Measurements from ENCODE around the gene CCN5.

The CCN5 gene

GRCh38 chr20:44770484-44771171 is 55.5 kb downstream of the CCN5 start:
- ATAC-seq (replicated peaks) (no peak), DNase-seq (no peak)
- H3K9me3 Mint-ChIP-seq, result no peaks in the 10 kb centered on the region
- no peak overlapping the region for H3K27ac Mint-ChIP-seq
- H3K36me3 Mint-ChIP-seq (ENCODE audit: insufficient read depth), result no peaks in the 10 kb centered on the region
- H3K4me1 Mint-ChIP-seq (ENCODE audit: low read depth in 2 of 2), result peaks cover 0 to 2% of the 10 kb centered on the region in 2 donors
- no peak overlapping the region for H3K4me3 Mint-ChIP-seq
- H3K27me3 Mint-ChIP-seq, result peaks cover 23 to 40% of the 10 kb centered on the region in 2 donors

- Mint-ChIP-seq H3K4me3 (no peak overlapping the region), H3K27ac (no peak overlapping the region), H3K36me3 (ENCODE audit: insufficient read depth) (no peaks in the 10 kb centered on the region), H3K27me3 (peaks cover 19 to 39% of the 10 kb centered on the region in 2 donors), H3K4me1 (ENCODE audit: low read depth in 2 of 2) (peaks cover 0 to 2% of the 10 kb centered on the region in 2 donors), H3K9me3 (no peaks in the 10 kb centered on the region)
- DNase-seq (no peak), ATAC-seq (replicated peaks) (no peak)
Observed at GRCh38 chr20:44771172-44771535, 56.0 kb downstream of the CCN5 start.

DNA sequence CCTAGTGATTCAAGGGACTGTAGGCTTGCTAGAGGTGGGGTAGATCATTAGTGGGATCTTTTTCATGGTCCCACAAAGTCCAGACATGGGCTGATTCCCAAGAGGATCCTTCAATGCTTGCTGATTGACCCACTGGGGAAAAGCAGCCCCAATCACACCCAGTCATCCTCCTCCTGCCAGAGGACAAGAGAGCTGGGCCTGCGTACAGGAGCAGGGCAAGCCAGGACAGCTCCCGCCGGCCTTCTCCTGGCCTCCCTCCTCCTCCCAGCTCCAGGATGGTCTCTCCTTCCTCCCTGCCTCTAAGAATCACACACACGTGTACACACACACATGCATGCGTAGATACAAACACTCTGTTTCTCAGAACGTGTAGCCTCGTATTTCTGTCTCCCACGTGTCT is 57.5 kb downstream of the CCN5 start:
- H3K36me3 Mint-ChIP-seq (ENCODE audit: insufficient read depth), result no peaks in the 10 kb centered on the region
- DNase-seq, result no peak
- peaks cover 0 to 2% of the 10 kb centered on the region in 2 donors for H3K4me1 Mint-ChIP-seq (ENCODE audit: low read depth in 2 of 2)
- H3K9me3 Mint-ChIP-seq, result no peaks in the 10 kb centered on the region
- H3K27me3 Mint-ChIP-seq, result peaks cover 22 to 36% of the 10 kb centered on the region in 2 donors
- no peak overlapping the region for H3K4me3 Mint-ChIP-seq
- H3K27ac Mint-ChIP-seq, result no peak overlapping the region
- no peak for ATAC-seq (replicated peaks)

DNA sequence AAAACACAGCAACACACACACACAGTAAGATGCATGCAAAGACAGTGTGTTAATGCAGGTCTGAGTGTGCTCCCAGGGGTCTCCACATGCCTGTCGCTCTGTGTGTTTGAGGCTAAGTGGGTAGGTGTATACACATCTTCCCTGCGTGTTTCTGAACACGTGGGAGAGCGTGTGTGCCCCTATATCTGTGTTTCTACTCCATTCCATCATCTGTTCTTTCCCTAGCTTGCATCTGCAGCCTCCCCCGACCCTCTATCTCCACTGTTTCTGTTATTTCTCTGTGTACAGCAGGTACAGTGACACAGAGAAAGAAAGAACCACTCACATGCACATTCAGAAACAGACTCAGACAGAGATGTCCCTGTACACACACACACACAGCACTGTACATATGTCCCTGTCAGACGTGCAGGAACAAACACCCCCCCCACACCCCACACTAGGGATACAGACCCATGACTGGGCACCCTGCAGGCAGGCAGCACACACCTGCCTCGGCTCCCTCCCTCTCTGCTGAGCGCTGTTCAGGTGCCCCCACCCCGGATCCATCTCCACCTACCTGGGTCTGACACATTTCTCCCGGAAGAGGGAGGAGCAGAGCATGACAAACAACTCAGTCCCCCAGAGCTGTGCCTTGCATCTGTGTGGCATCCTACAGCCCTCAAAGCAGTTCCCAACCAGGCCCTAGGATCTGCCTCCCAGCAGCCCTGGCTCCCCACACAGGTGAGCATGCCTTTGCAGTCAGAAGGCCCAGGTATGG is 58.1 kb downstream of the CCN5 start:
- no peak for ATAC-seq (replicated peaks)
- Mint-ChIP-seq H3K27ac (no peak overlapping the region), H3K27me3 (peaks cover 22 to 35% of the 10 kb centered on the region in 2 donors), H3K9me3 (no peaks in the 10 kb centered on the region), H3K36me3 (ENCODE audit: insufficient read depth) (no peaks in the 10 kb centered on the region), H3K4me1 (ENCODE audit: low read depth in 2 of 2) (peaks cover 0 to 2% of the 10 kb centered on the region in 2 donors), H3K4me3 (no peak overlapping the region)
- DNase-seq, result no peak

DNA sequence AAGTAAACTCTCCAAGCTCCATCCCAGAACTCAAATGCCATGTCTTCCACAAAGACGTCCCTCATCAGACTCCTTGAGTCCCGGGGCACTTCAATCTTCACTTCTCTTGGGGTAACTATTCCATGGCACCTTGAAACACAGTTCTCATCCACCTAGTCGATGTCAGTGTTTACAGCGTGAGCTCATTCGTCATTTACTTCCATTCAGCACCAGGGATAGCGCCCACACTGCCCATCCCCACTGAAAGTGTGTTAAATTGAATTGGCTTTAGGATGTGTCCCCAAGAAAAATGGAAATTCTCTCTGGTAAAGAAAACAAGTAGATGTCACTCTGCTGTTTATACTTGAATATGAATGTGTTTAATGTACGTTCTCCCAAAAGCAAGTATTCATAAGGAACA is 61.8 kb downstream of the CCN5 start:
- H3K4me3 Mint-ChIP-seq, result no peak overlapping the region
- H3K36me3 Mint-ChIP-seq (ENCODE audit: insufficient read depth), result no peaks in the 10 kb centered on the region
- H3K27me3 Mint-ChIP-seq, result peaks cover 27 to 29% of the 10 kb centered on the region in 2 donors
- DNase-seq (no peak), ATAC-seq (replicated peaks) (no peak)
- no peak overlapping the region for H3K27ac Mint-ChIP-seq
- H3K4me1 Mint-ChIP-seq (ENCODE audit: low read depth in 2 of 2), result no peaks in the 10 kb centered on the region
- H3K9me3 Mint-ChIP-seq, result no peaks in the 10 kb centered on the region

All from effector memory CD8-positive, alpha-beta T cell (primary cell).